NCI-H524 treated with DMSO at 0.1 percent for 48 hours (cell line): Measurements from ENCODE around the gene ZFP69.

Experiments used
- DNase-seq: peaks from one replicate; lab custom pipeline; 2025; lab: John Stamatoyannopoulos, UW

ZFP69 gene

DNA sequence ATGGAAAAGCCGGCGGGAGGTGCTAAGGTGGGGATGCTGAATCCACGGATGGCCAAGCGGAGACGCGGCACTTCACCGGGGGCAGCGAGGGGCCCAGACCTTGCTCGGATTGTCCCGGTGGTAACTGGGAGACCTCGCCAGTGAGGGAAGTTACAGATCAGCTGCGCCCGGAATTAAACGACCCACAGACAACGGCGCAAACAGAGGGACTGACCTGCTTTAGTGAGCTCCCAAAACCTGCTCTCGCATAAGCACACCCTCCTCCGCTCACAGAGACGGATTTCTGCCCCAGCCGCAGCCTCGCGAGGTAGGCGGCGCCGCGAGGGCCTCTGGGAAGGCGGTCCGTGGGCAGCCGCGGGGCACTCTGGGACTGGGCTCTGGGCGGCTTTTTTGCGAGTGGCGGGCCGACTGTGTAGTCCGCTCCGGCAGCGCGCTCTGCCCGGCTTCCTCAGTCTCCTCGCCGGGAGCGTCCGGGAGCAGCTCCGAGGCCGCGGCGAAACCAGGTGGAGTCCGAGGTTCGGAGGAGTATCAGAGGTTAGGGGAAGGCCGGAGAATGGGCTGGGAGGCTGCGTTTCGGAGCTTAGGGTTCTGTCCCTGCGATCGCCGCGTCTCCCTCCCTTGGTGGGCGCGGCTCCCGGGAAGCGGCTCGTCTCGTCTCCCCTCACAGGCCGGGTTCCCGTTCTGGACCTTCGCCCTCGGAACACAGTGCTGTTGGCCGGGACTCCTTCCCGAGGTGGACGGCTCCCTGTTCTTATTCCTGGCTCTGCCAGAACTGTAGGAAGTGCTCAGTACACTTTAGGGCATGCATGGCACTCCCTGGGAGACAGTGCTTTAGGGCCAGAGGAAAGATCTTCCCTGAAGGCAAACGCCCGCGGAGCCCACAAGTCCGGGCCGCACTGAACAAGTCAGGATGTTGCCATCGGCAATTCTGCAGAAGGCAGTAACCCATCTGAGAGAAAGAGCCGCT, 31.6 kb downstream of the ZFP69 start, which contains the start of gene EXO5:
Gene EXO5 (plus strand): TSS at position 393 of the 967 bp plus-strand sequence. CDS start 5,778 bp downstream, outside the sequence.
- DNase-seq, result peak; percentile 49

DNA sequence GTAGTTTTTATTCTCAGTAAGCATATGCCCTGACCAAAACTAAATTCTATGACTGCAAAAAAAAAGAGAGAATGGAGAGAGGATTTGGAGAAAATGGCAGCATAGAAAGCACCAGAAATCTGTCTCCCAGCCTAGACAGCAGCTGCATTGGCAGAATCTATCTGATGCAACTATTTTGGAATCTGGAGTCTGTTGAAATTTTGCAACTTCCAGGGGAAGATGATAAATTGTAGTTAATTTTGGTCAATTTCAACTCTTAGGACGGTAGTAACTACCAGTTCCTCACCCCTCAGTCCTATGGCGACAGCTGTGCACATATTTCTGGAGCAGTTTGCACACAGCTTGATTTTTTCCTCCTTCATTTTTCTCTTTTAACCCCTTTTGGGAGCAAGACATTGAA, 42.4 kb downstream of the ZFP69 start:
- DNase-seq, result no peak

DNA sequence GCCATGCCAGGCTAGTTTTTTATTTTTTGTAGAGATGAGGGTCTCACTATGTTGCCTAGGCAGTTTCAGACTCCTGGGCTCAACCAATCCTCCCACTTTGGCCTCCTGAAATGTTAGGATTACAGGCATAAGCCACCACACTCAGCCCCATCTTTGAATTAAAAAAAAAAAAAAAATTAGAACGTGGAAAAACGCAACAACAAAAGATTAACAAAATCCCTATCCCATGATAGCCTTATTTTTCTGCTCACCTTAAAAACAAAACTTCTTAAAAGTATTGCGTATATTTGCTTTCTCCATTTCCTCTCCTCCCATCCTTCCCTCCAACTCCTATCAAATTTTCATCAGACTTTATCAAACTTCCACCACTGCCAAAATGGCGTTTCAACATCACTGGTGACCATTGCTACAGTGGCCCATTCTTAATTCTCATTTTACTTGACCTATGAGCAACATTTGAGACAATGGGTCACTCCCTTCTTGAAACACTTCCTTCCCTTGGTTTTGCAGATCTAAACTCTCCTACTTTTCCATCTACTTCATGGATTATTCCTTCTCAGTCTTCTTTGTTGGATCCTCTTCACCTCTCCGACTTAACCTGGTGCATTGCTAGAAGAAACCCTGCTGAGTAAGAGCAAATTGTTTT, 53.8 kb downstream of the ZFP69 start:
- no peak for DNase-seq

DNA sequence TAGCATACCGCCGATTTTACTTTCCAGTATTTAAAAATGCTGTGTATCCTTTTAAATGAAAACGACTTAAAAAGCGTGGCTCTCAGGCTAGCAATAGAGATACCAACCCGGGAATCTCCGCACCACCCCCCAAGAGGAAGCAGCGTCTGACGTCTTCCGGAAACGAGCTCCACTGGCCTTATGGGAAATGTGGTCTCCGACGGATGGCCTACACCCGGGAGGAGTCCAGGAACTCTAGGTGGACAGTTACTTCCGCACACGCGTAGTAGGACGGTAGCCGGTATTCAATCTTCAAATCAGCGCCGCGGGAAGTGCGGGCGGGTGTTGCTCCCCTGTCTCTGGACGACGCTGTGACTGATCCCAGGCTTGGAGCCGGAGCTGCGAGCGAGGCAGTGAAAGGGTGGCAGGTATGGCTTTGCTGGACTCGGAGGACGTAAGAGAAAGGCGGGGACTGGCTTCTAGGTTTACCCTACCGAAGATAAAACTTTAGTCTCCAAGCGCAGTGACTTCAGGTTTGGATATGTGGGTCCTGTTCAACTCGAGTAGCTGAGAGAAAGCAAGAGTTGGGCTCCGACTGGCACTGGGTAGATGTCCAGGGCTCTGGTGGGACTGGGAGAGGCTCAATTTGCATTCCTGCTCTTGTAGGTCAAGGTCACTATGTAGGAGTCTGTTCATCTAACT, 54.4 kb downstream of the ZFP69 start, which contains the start of gene ZNF684:
Gene ZNF684 (plus strand): TSS at position 257 of the 681 bp plus-strand sequence. CDS start 1,530 bp downstream, outside the sequence.
- peak; percentile 69 for DNase-seq

DNA sequence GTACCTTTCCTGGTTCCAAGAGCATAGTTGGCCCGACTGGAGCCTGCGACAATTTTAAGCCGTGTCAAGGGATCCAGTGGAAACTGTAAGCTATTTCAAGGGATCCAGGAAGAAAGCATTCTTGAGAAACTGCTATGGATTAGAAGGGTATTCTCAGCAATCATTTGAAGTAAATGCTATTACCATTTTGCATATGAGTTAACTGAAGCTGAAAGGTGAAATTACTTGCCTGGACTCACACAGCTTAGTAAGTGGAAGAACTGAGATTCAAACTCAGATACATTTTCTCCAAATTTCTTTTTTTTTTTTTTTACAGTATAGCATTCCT, 54.9 kb downstream of the ZFP69 start:
- DNase-seq, result no peak

DNA sequence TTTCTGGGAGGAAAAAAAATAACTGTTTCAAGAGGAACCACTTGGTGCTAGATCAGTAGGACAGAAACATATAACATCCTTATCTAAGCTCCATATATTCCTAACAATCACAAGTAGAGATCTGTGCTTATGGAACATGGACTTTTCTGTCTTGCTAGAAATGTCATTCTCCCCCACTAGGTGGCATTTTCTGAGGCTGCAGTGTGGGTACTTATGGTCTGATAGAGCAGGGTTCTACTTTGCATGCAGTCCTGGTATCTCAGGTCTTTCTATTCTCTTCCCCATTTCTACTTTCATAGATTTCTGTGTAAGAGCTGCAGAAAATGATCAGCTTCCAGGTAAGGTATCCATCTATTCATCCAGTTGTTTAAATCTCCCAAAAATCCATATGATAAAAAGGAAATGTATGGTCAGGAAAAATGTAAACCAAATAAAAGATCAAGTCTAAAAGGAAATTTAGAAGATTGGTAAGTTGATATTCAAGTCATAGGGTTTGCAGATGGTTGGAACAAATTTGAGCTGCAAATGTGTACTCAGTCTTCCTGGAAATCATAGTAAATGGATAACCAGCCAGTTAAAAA, 55.8 kb downstream of the ZFP69 start:
- DNase-seq, result no peak

DNA sequence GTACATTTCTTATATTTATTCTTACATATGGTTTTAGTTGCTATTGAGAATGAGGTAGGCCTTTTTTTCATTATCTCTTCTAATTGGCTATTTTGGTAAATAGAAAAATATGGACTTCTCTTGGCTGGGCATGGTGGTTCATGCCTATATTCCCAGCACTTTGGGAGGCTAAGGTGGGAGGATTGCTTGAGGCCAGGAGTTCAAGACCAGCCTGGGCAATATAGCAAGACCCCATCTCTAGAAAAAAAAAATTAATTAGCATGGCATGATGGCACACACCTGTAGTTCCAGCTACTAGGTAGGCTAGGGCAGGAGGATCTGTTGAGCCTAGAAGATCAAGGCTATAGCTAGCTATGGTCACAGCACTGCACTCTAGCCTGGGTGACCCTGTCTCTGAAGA, 57.5 kb downstream of the ZFP69 start:
- DNase-seq, result no peak

DNA sequence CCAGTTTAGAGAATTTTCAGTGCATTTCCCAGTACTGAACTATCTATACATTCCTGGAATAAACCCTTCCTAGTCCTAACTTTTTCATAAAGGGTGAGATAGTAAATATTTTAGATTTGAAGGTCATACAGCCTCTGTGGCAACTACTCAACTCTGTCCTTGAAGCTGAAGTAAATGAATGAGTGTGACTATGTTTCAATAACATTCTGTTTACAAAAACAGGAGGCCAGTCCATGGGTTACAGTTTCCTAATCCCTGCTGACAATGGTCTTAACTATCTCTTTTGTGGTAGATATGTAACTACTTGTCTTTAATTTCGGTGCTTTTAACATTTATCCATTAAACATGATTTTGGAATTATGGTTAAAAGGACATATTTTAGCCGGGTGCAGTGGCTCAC, 58.6 kb downstream of the ZFP69 start:
- DNase-seq, result no peak

DNA sequence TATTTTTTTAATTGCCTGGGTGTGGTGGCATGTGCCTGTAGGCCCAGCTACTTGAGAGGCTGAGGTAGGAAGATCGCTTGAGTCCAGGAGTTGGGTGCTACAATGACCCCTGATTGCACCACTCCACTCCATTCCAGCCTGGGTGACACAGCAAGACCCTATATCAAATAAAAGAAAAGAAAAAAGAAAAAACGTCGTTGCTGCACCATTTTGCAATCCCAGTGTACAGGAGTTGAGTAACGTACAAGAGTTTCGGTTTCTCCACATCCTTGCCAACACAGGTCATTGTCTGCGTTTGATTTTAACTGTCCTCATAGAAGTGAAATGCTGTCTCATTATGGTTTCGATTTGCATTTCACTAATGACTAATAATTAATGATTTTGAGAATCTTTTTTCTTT, 62.2 kb downstream of the ZFP69 start:
- no peak for DNase-seq
